ENCODE data around the gene ATG3. TPM values are rescaled to one million over a fixed set of nuclear protein-coding genes. Genes with fewer than 3 reads are reported as not detected.

The ATG3 gene
- total RNA-seq, 1 experiment from 2014 or later = 52.3 TPM

DNA sequence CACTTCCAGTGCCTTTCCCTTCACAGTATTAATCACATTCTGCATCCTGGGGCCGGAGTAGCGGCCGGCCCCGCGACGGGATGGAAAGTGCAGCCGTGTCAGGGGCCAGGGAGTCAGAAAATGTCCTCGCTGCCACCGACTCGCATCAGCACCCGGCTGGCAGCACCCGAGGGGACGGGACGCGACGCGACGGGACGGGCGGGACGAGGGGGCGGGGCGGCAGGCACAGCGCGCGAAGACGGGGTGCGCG is 353 bp downstream of the ATG3 start:
- BruUV-seq (replicated peaks) = no TSS peak
- ChIA-PET CTCF (interaction anchor here (1.5 kb wide), 1 partner anchor 21 kb away, joined by 6 read pairs; no protein-coding TSS in a partner anchor), POLR2A (no interaction called here)
- H3K36me3 Mint-ChIP-seq (ENCODE audit: insufficient read depth, unreplicated experiment) = peaks cover 34% of the 10 kb centered on the region
- Histone ChIP-seq H3K4me1 (peaks cover 5% of the 10 kb centered on the region; the same call in 1 of the 2 replicates), H3K4me3 (ENCODE audit: low read depth, low read length) (peak overlapping the region; percentile 92), H3K27me3 (replicated peaks; ENCODE audit: control insufficient read depth, insufficient read depth, low read length) (no peaks in the 10 kb centered on the region), H3K9me3 (no peaks in the 10 kb centered on the region), H3K36me3 (ENCODE audit: control insufficient read depth, insufficient read depth, low read length) (no peaks in the 10 kb centered on the region)
- H3K4me1 Mint-ChIP-seq (ENCODE audit: low read depth, unreplicated experiment) = peaks cover 23% of the 10 kb centered on the region
- TF ChIP-seq CTCF (IDR thresholded peaks at IDR 0.05; ENCODE audit: insufficient read depth in 1 of 2, low read depth in 1 of 2, low read length in 1 of 2, severe bottlenecking in 1 of 2, unreplicated experiment in 1 of 2) = no peak
- DNase-seq = no peak
- H3K27ac Mint-ChIP-seq (ENCODE audit: unreplicated experiment) = peak overlapping the region; percentile 97
- no peaks in the 10 kb centered on the region for H3K27me3 Mint-ChIP-seq (ENCODE audit: insufficient read depth, unreplicated experiment)
- H3K4me3 Mint-ChIP-seq (ENCODE audit: unreplicated experiment) = peak overlapping the region; percentile 95
- no peaks in the 10 kb centered on the region for H3K9me3 Mint-ChIP-seq (ENCODE audit: unreplicated experiment)
- intact Hi-C loops (cut with micrococcal nuclease; ENCODE audit: unreplicated experiment) = loop anchor here (5.0 kb wide), 1 partner anchor 431 kb away; the partner anchor contains the start of gene GTPBP8

DNA sequence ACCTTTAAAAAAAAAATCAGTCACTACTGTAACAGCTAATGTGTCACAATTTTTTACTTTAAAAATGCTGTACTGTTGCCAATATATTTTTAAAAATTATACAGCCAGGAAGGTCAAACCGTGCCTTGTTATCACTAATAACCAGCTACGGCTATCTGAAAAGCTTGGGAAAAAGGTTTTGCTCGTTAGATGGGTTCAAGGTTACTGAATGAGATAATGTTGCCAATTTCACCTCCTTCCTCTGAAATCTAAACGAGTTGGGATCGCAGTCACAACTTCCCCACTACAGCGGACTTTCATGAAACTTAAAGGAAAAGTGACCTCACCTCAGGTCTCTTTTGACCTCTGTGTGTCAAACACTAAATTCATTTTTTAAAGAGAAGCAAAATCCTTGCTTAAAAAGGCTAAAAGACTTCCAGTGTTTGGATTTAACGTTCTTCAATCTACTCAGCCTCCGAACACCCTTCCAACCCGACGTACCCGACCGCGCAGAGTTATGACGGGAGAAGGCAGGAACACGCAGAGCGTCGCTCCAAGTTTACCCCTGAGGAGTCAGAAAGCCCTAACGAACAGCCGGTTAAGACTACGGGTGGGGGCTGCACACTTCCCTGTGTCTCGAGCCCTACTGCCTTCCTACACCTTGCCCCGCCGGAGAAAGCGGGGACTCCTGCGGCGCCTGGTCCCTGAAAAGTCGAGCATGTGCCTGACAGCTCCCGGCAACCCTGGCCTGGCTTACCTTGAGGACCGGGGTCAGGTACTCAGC is 860 bp downstream of the ATG3 start:
- POLR2A ChIA-PET = interaction anchor here (0.7 kb wide), 1 partner anchor 315 kb away, joined by 3 read pairs; no protein-coding TSS in a partner anchor
- Mint-ChIP-seq H3K27me3 (ENCODE audit: insufficient read depth, unreplicated experiment) (no peaks in the 10 kb centered on the region), H3K4me3 (ENCODE audit: unreplicated experiment) (peak overlapping the region; percentile 95), H3K4me1 (ENCODE audit: low read depth, unreplicated experiment) (peaks cover 18% of the 10 kb centered on the region), H3K36me3 (ENCODE audit: insufficient read depth, unreplicated experiment) (peaks cover 37% of the 10 kb centered on the region), H3K9me3 (ENCODE audit: unreplicated experiment) (no peaks in the 10 kb centered on the region), H3K27ac (ENCODE audit: unreplicated experiment) (peak overlapping the region; percentile 97)
- CTCF ChIA-PET = no interaction called here
- no peak for TF ChIP-seq CTCF (IDR thresholded peaks at IDR 0.05; ENCODE audit: insufficient read depth in 1 of 2, low read depth in 1 of 2, low read length in 1 of 2, severe bottlenecking in 1 of 2, unreplicated experiment in 1 of 2)
- intact Hi-C loops (cut with micrococcal nuclease; ENCODE audit: unreplicated experiment) = loop anchor here (5.0 kb wide), 1 partner anchor 431 kb away; the partner anchor contains the start of gene GTPBP8
- Histone ChIP-seq H3K9me3 (no peaks in the 10 kb centered on the region), H3K36me3 (ENCODE audit: control insufficient read depth, insufficient read depth, low read length) (no peaks in the 10 kb centered on the region), H3K4me1 (peaks cover 5% of the 10 kb centered on the region; the same call in 1 of the 2 replicates), H3K27me3 (replicated peaks; ENCODE audit: control insufficient read depth, insufficient read depth, low read length) (no peaks in the 10 kb centered on the region), H3K4me3 (ENCODE audit: low read depth, low read length) (peak overlapping the region; percentile 92)
- BruUV-seq (replicated peaks) = TSS peak; percentile 42
- peak; percentile 78 to 79 for DNase-seq

GRCh38 chr3:112560307-112560706 is 1.5 kb downstream of the ATG3 start:
- DNase-seq = no peak
- TF ChIP-seq CTCF (IDR thresholded peaks at IDR 0.05; ENCODE audit: insufficient read depth in 1 of 2, low read depth in 1 of 2, low read length in 1 of 2, severe bottlenecking in 1 of 2, unreplicated experiment in 1 of 2) = no peak
- intact Hi-C loops (cut with micrococcal nuclease; ENCODE audit: unreplicated experiment) = loop anchor here (5.0 kb wide), 1 partner anchor 432 kb away; the partner anchor contains the start of gene GTPBP8
- BruUV-seq (replicated peaks) = no TSS peak
- Mint-ChIP-seq H3K4me3 (ENCODE audit: unreplicated experiment) (peak overlapping the region; percentile 95), H3K4me1 (ENCODE audit: low read depth, unreplicated experiment) (peaks cover 12% of the 10 kb centered on the region), H3K27ac (ENCODE audit: unreplicated experiment) (peak overlapping the region; percentile 97), H3K27me3 (ENCODE audit: insufficient read depth, unreplicated experiment) (no peaks in the 10 kb centered on the region), H3K36me3 (ENCODE audit: insufficient read depth, unreplicated experiment) (peaks cover 36% of the 10 kb centered on the region), H3K9me3 (ENCODE audit: unreplicated experiment) (no peaks in the 10 kb centered on the region)
- ChIA-PET POLR2A (interaction anchor here (0.7 kb wide), 1 partner anchor 314 kb away, joined by 3 read pairs; no protein-coding TSS in a partner anchor), CTCF (no interaction called here)
- Histone ChIP-seq H3K4me1 (peaks cover 5% of the 10 kb centered on the region; the same call in 1 of the 2 replicates), H3K36me3 (ENCODE audit: control insufficient read depth, insufficient read depth, low read length) (no peaks in the 10 kb centered on the region), H3K4me3 (ENCODE audit: low read depth, low read length) (peak overlapping the region; percentile 92), H3K9me3 (no peaks in the 10 kb centered on the region), H3K27me3 (replicated peaks; ENCODE audit: control insufficient read depth, insufficient read depth, low read length) (no peaks in the 10 kb centered on the region)

Measured in Caco-2 (cell line).